Right lobe of liver (tissue), 4 donors: ENCODE data around the gene GPRC5C.

Experiments
- POLR2A ChIP-seq: fragments of 450-650 bp; IDR thresholded peaks from one replicate; pipeline ENCODE4 v1.6.1; 2017; ENCODE audit warnings: antibody characterized with exemption, mild to moderate bottlenecking
- TF ChIP-seq, protein P1 (sequence below), 4 donors: fragments of 200-600 bp in 3 of 4; fragments of 450-650 bp in 1 of 4; IDR thresholded peaks; one replicate each; pipeline versions ENCODE4 v1.5.1 to v1.8.0; 2016 to 2022; ENCODE audit warnings: antibody characterized with exemption in 4 of 4, mild to moderate bottlenecking in 2 of 4
- donor health status: DM: no; HTN: no; CAD: no.
- donor health status: DM: no; HTN: no; CAD: no.
- donor health status: DM: no; HTN: yes; CAD: no.

DNA sequence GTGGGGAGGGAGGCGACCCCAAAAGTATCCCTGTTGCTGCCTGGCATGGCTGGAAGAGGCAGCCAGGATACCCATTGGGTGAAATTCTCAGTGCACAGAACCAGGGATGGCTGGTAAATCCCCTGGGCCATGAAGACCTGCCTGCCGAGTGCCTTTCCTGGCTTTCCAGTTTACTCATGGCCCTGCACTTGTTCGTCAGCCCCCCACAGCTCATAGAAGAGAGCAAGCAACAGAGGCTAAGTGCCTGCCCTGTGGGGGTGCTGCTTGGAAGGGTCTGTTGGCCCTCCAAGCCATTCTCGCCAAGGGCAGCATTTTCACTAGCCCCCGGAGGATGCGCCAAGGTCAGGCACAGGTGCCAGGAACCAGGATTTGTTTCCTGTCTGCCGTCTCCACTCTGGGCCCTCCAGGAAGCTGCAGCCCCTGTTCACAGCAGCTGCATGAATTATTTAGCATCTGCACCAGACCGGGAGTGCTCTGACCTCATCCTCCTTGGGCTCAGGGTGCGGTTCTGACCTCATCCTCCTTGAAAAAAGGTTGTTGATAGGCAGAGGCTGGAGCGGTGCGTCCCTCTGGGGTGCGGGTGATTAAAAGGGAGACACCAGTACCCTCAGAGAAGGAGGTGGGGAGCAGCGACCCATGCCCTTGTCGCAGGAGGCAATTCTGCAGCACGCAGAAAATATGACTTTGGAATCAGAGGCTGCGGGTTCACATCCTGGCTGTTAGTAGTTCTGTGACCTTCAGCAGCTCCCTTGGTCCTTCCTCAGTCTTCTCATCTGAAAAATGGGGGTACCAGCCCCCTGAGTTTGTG lies 20.3 kb downstream of the GPRC5C start:
- TF ChIP-seq, protein P1, sequence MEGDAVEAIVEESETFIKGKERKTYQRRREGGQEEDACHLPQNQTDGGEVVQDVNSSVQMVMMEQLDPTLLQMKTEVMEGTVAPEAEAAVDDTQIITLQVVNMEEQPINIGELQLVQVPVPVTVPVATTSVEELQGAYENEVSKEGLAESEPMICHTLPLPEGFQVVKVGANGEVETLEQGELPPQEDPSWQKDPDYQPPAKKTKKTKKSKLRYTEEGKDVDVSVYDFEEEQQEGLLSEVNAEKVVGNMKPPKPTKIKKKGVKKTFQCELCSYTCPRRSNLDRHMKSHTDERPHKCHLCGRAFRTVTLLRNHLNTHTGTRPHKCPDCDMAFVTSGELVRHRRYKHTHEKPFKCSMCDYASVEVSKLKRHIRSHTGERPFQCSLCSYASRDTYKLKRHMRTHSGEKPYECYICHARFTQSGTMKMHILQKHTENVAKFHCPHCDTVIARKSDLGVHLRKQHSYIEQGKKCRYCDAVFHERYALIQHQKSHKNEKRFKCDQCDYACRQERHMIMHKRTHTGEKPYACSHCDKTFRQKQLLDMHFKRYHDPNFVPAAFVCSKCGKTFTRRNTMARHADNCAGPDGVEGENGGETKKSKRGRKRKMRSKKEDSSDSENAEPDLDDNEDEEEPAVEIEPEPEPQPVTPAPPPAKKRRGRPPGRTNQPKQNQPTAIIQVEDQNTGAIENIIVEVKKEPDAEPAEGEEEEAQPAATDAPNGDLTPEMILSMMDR (IDR thresholded peaks at IDR 0.05): no peak
- TF ChIP-seq POLR2A: no peak
